GM18502 (cell line): Measurements from ENCODE around the gene INTS14.
A peak's percentile ranks its signal among the peaks of the same experiment; 100 is the strongest.
"Not testable (repeated sequence)": the region's sequence is repeated elsewhere in the genome, so short reads cannot be mapped to it uniquely, and the experiment has no call there.

Source experiments
- ATAC-seq: cut with Tn5 transposase; IDR thresholded peaks from one replicate; pipeline ENCODE4 v1.9.1; 2021; ENCODE audit warnings: mild to moderate bottlenecking; ENCODE audit not compliant: unreplicated experiment, poor library complexity

INTS14 gene

GRCh38 chr15:65632780-65633375 is 21.9 kb upstream of the INTS14 start:
- ATAC-seq, result no peak

- ATAC-seq, result peak; percentile 46
These were observed 20.6 kb upstream of the INTS14 start for GRCh38 chr15:65631503-65631902.

GRCh38 chr15:65630760-65631159 is 19.8 kb upstream of the INTS14 start:
- ATAC-seq, result peak; percentile 61

- ATAC-seq, result no peak
These were observed 18.6 kb upstream of the INTS14 start for GRCh38 chr15:65629548-65629947.

GRCh38 chr15:65626856-65627255 is 15.9 kb upstream of the INTS14 start:
- ATAC-seq, result no peak

GRCh38 chr15:65623103-65623502 is 12.2 kb upstream of the INTS14 start:
- no peak for ATAC-seq

- no peak for ATAC-seq
These were observed 10.7 kb upstream of the INTS14 start, which contains the start of gene SLC24A1 for GRCh38 chr15:65621638-65622037. TSS of gene SLC24A1 (plus strand) at chr15:65621938. CDS start at chr15:65624081, 2,143 bp downstream.

GRCh38 chr15:65620833-65621232 is 9.9 kb upstream of the INTS14 start:
- no peak for ATAC-seq

- no peak for ATAC-seq
These were observed 8.8 kb upstream of the INTS14 start for GRCh38 chr15:65619626-65620290.

- ATAC-seq, result no peak
These were observed 7.7 kb upstream of the INTS14 start for GRCh38 chr15:65618560-65619109.

- not testable (repeated sequence) for ATAC-seq
These were observed 5.0 kb upstream of the INTS14 start for GRCh38 chr15:65615887-65616286.

- no peak for ATAC-seq
These were observed 2.2 kb upstream of the INTS14 start for GRCh38 chr15:65612949-65613744.

GRCh38 chr15:65612616-65612946 is 1.6 kb upstream of the INTS14 start:
- ATAC-seq, result no peak

- ATAC-seq, result no peak
These were observed 1.1 kb upstream of the INTS14 start for GRCh38 chr15:65611888-65612615.

- ATAC-seq, result no peak
These were observed 7.4 kb downstream of the INTS14 start for GRCh38 chr15:65603559-65603958.

- ATAC-seq, result no peak
These were observed 7.8 kb downstream of the INTS14 start for GRCh38 chr15:65603134-65603533.

GRCh38 chr15:65599677-65600076 is 11.3 kb downstream of the INTS14 start:
- ATAC-seq, result no peak

- no peak for ATAC-seq
These were observed 12.5 kb downstream of the INTS14 start for GRCh38 chr15:65598468-65598867.

GRCh38 chr15:65595960-65596359 is 15.0 kb downstream of the INTS14 start:
- no peak for ATAC-seq

- ATAC-seq, result no peak
These were observed 23.8 kb downstream of the INTS14 start for GRCh38 chr15:65587094-65587493.
